Measurements from ENCODE around the gene CDK5RAP3.

Gene CDK5RAP3

DNA sequence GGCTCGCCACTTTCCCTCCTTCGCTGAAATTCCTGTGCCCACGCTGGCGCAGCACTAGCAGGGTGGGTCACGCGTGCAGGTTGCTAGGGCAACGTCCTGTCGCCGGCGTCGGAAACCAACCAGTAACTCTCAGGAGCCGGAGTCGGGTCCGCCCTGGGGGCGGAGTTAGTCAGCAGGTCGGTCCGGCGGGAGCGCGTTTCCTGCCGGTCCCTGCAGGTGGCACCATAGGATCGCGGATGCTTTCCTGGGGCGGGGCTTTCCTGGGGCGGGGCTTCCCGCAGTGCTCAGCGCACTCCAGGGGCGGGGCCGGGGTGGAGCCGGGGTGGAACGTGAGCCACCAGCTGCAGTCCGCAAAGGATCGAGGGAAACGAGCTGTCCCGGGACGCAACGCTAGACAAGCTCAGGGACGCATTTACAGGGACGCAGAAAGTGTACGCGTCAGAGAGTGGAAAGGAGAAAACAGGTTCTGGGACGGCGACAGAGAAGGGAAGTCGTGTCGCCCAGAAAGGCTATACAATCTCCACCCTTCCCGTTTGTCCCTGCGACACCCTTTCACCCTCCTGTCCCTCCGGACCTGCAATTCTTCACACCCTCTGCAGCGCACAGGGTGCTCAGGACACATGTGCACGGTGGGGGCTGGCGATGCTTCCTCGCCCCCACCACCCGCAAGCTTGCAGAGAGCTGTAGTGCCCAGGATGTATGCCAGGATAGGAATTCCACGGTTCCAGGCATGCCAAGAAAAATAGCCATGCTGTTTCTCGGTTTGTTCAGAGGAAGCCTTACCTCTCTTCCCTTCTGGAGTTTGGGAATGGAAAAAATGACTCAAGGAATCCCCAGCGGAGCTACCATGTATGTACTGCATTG, 54.4 kb downstream of the CDK5RAP3 start:
- peak; percentile 97 for DNase-seq

GRCh38 chr17:48025904-48026501, 55.1 kb downstream of the CDK5RAP3 start:
- DNase-seq, result no peak

GRCh38 chr17:48026502-48027321, 55.8 kb downstream of the CDK5RAP3 start:
- DNase-seq, result peak; percentile 61

DNA sequence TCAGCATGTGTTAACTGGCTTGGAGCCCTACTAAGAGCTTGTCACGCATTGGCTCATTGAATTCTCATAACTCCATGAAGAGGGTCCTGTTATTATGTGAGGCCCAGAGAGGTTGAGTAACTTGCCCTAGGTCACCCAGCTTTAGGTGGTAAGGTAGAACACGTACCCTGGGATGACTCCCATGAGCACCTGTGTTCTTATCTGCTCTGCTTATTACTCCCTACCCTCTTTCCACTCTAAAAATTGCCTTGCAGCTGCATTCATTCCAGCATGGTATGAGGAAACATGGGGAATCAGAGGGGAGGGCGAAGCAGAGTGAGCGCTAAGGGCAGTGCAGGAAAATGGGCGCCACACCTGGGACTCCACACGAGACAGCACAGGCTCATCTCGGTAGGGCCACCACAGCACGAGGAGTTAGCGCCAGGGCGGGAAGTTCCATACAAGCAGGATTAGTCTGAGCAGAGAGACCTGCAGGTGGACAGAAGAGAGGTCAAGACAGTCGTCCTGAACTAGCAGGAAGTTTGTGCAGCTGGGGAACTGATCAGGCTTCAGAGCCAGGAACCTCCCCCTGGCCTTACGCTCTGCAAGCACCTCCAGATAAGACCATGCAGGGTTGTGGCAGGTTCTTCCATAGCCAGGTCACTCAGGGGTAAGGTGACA, 56.5 kb downstream of the CDK5RAP3 start:
- DNase-seq, result no peak

- no peak for DNase-seq
Measured at GRCh38 chr17:48028736-48029135, 57.8 kb downstream of the CDK5RAP3 start.

GRCh38 chr17:48030531-48030930, 59.6 kb downstream of the CDK5RAP3 start:
- DNase-seq, result no peak
